Gastroesophageal sphincter (tissue), 3 donors: ENCODE measurements around the gene RRBP1.

Source experiments
- EP300 ChIP-seq: sonication (generic); formaldehyde crosslinking; IDR thresholded peaks from one replicate; pipeline ENCODE4 v1.6.1; 2017; ENCODE audit warnings: antibody characterized with exemption, mild to moderate bottlenecking
- POLR2A ChIP-seq, 2 donors: fragments of 450-650 bp; IDR thresholded peaks; one replicate each; pipeline ENCODE4 v1.6.1; 2017; ENCODE audit warnings: antibody characterized with exemption in 2 of 2, mild to moderate bottlenecking in 2 of 2, moderate library complexity in 1 of 2
- POLR2AphosphoS5 ChIP-seq: sonication (generic); formaldehyde crosslinking; IDR thresholded peaks from one replicate; pipeline ENCODE4 v1.6.1; 2017; ENCODE audit warnings: antibody characterized with exemption
- TF ChIP-seq, protein P1 (sequence below), 4 experiments: fragments of 200-600 bp in 2 of 4; fragments of 450-650 bp in 2 of 4; sonication (generic) in 1 of 4; IDR thresholded peaks; one replicate each; pipeline ENCODE4 v1.5.1; 2017 to 2019; ENCODE audit warnings: antibody characterized with exemption in 4 of 4, mild to moderate bottlenecking in 2 of 4, moderate library complexity in 2 of 4

DNA sequence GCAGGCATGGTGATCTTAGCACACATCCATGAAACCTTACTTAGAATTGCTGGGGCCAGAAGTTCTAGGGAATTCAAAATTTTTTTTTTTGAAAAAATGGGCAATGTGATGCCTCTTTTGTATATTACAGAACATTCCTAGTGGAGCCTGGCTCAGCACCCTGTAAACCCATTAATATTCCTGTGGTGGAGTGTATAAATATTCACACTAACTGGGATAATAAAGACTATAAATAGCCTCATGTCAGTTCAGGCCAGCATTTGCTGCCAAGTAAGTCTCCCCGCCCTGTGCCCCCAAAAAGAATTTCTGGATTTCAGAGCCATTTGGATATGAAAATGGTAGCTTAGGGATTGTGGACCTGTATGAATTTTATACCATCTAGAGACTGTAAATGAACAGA, 32.6 kb upstream of the RRBP1 start:
- TF ChIP-seq, protein P1, sequence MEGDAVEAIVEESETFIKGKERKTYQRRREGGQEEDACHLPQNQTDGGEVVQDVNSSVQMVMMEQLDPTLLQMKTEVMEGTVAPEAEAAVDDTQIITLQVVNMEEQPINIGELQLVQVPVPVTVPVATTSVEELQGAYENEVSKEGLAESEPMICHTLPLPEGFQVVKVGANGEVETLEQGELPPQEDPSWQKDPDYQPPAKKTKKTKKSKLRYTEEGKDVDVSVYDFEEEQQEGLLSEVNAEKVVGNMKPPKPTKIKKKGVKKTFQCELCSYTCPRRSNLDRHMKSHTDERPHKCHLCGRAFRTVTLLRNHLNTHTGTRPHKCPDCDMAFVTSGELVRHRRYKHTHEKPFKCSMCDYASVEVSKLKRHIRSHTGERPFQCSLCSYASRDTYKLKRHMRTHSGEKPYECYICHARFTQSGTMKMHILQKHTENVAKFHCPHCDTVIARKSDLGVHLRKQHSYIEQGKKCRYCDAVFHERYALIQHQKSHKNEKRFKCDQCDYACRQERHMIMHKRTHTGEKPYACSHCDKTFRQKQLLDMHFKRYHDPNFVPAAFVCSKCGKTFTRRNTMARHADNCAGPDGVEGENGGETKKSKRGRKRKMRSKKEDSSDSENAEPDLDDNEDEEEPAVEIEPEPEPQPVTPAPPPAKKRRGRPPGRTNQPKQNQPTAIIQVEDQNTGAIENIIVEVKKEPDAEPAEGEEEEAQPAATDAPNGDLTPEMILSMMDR (IDR thresholded peaks at IDR 0.05) = no peak
- no peak for TF ChIP-seq POLR2AphosphoS5
- TF ChIP-seq POLR2A (IDR thresholded peaks at IDR 0.05) = no peak
- TF ChIP-seq EP300 = no peak
